NCI-H524 treated with DMSO at 0.1 percent for 48 hours (cell line): ENCODE data around the gene FBXO34.

Experiments
- DNase-seq: peaks from one replicate; lab custom pipeline; 2025; lab: John Stamatoyannopoulos, UW

The FBXO34 gene

DNA sequence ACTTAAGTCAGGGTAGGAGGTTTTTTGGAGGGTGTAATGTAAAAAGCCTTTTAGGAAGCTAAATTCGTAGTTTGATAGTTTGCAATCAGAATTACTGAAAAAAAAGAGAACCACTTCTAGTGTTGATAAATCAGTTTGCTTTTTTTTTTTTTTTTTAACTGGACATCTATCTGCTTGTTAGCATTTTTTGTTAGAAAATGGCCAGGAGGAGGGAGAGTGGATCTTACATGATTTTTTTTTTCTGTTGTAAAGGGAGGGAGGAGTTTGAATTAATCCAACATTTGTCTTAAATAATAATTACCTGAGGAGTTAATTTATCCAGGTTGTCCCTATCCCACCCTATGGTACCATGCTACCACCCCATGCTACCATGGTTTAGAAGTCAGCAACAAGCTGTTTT, 1.2 kb downstream of the FBXO34 start:
- DNase-seq, result no peak

- no peak for DNase-seq
These were observed 1.7 kb downstream of the FBXO34 start for GRCh38 chr14:55272922-55273321.

GRCh38 chr14:55274146-55274545, 2.9 kb downstream of the FBXO34 start:
- no peak for DNase-seq

GRCh38 chr14:55274751-55275150, 3.5 kb downstream of the FBXO34 start:
- DNase-seq, result no peak

DNA sequence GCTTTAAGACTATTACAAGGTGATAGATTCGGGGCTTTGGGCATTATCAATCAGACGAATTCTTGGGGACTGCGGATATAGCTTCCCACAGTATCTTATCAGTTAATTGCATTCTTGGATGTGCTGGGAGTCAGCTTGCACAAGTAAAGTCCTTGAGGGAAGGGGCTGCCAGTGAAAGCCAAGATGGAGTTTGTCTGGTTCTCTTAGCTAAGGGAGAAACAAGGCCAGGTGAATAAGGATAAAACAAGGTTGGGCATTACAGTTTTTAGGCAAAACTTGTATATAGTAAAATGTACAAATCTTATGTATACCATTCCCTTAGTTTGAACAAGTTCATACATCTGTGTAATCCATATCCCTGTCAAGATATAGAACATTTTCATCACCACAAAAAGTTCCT, 5.5 kb downstream of the FBXO34 start:
- DNase-seq, result no peak

GRCh38 chr14:55277972-55278740, 6.9 kb downstream of the FBXO34 start:
- no peak for DNase-seq

DNA sequence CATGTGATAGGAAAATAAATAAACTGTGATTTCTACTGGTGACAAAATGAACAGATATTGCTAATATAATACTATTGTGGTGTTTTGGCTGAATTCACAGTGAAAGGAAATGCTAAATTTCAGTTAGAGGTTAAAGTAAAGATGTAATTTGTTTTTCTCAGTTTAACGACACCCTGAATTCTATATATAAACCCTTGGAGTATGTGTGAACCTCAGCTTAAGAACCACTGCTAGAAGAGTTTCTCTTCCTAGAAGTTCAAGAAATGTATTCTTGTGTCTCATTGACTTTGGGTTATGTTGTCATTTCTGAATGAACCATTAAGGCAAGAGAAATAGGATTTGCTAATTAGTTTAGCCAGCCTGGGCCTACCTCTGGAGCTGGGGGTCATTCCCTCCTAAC, 8.2 kb downstream of the FBXO34 start:
- DNase-seq, result no peak

- DNase-seq, result no peak
These were observed 10.2 kb downstream of the FBXO34 start for GRCh38 chr14:55281316-55281839.

DNA sequence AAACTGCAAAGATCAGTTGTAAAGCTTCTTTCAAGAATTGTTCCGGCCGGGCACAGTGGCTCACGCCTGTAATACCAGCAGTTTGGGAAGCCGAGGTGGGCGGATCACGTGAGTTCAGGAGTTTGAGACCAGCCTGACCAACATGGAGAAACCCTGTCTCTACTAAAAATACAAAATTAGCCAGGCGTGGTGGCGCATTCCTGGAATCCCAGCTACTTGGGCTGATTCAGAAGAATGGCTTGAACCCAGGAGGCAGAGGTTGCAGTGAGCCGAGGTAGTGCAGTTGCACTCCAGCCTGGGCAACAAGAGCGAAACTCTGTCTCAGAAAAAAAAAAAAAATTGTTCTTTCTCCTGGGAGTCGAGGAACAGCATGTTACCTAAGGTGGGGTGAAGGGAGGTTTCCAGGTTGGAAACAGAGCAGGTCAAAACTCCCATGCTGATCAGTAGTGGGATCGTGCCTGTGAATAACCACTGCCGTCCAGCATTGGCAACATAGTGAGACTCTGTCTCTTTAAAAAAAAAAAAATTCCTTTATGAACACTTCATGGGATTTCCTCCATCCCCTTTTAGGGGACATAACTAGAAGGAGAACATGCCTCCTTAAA, 13.9 kb downstream of the FBXO34 start:
- DNase-seq, result no peak

DNA sequence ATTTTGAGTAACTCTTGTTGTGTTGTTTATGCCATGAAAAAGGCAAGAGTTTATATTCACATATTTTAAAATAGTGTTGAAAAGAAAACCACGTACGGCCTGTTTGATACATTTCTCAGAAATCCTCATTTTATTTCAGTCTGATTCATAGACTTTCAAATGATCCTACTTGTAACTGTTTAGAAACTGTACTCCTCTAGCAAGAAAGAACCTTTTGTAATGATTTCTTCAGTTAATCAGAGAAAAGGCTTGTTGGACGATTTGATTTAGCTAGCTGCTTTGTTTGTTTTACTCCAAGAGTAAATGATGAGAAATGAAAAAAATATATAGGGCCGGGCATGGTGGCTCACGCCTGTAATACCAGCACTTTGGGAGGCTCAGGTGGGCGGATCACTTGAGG, 17.2 kb downstream of the FBXO34 start:
- no peak for DNase-seq

- no peak for DNase-seq
These were observed 20.4 kb downstream of the FBXO34 start for GRCh38 chr14:55291480-55292081.

- DNase-seq, result no peak
These were observed 23.4 kb downstream of the FBXO34 start for GRCh38 chr14:55294603-55295002.

DNA sequence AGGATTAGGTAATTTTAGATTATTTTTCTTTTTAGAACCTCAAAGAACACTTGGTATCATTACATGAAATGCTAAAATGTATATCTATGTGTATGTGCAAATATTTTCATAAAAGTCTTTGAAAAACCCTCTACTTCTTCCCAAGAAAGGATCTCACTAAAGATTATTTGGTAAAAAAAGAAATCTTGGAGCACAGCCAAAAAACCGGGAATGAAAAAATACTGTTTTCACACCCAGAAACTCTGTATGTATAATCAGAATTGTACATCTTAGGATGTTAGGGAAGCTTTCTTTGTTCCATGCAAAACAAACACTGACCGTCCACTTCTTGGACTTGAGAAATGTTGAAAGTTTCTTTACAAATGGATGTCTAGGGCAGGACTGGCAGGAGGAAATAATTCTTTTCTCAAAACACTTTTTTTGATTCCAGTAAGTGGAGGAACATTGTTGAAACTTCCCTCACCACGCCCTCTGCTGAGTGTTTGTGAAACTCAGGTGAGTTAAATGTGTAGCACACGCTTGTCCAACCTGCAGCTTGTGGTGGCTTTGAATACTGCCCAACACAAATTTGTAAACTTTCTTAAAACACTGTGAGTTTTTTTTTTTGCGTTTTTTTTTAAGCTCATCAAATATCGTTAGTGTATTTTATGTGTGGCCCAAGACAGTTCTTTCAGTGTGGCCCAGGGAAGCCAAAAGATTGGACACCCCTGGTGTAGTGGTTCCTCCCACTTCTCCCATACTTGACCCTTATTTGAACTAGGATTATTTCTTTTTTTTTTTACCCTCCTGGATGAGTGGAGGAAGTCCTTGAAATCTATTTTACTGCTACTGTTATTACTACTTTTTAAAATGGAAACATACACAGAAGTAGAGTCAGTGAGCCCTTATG, 26.6 kb downstream of the FBXO34 start:
- DNase-seq, result no peak

DNA sequence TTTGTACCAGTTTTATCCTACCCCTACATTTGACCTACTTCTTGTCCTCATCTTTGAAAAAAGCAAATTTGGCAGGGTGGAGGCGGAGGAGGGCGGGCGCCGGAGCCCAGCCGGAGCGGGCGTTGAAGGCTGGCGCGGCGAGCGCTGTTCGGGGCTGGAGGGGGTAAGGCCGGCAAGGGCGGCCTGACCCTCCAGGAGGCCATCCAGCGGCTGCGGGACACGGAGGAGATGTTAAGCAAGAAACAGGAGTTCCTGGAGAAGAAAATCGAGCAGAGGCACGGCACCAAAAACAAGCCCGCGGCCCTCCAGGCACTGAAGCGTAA, 27.2 kb downstream of the FBXO34 start:
- DNase-seq, result no peak

DNA sequence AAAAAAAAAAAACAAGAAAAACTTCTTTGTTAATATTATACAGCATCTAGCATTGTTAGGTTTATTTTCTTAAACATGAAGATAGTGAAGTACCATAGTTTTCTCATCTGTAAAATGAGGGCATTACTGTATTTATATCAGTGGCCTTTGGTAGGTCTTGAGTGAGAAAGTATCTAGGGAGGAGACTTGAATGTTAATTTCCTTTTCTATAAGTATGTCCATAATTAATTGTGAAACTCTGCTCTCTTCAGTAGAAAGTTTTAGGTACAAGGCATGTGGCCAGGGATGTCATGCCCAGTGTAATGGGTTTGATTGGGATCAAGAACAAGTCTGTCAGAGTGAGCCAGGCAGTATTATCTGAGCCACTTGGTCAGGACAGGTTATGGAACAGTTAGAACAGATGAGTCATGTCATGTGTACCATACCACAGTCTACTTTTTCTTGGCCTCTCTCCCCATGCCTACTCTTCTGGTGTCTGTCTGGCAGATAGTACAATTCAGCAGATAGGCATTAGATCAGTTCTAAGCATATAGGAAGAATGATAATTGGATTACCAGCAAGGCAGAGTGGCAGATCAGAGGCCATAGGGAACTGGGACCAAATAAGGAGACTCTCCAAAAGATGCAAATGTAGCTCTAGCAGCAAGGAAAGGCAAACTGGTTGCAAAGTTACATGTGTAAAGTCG, 30.4 kb downstream of the FBXO34 start:
- no peak for DNase-seq

DNA sequence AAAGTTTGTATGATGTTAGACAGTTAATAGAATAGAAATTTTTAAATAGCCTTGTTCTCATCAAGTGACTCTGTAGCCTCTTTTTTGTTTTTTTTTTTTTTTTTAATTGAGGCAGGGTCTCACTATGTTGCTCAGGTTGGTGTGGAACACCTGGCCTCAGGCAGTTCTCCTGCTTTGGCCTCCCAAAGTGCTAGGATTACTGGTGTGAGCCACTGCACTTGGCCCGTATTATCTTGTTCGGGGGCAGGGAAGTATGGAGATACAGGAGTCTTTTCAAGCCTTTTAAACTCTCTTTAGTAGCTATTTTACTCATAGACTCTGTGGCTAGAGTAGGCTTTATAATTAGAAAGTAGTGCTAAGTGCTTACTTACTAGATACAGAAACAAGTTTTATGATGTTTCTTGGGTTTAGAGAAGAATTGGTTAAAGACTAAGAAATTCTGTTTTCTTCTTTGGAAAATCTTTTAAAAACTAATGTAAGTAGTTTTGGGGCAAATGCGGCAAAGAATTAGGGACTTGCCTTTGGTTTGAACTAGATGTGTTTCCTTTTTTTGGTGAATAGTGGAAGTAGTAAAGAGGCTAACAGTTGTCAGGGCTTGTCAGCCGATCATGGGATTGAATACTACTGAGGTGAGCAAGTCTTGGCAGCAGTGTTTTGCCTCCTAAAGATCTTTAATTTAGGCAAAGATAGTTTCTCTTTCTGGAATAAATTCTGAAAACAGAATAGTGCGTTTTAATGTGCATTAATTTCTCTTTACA, 31.3 kb downstream of the FBXO34 start:
- DNase-seq, result no peak

- DNase-seq, result no peak
These were observed 31.9 kb downstream of the FBXO34 start for GRCh38 chr14:55303125-55303499.

DNA sequence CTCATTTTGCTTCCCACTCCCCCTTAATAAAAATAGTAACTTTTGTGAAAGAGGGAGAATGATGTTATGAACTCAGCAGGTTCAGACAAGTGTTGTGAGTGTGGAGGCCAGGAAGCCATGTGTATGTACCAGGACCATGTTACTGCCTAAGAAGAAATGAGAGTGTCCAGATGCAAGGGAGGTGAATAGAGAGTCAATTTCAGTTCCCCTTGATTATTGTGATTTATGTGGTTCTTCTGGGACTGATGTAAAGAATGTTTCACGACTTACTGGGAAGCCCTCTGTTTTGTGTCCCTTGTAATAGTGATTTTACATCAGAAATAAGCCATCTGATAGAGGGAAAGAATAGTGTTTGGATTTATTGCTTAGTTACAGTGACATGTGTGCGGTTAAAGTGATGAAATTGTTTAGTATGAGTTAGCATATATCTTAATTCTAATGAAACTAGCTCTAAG, 32.5 kb downstream of the FBXO34 start:
- no peak for DNase-seq

DNA sequence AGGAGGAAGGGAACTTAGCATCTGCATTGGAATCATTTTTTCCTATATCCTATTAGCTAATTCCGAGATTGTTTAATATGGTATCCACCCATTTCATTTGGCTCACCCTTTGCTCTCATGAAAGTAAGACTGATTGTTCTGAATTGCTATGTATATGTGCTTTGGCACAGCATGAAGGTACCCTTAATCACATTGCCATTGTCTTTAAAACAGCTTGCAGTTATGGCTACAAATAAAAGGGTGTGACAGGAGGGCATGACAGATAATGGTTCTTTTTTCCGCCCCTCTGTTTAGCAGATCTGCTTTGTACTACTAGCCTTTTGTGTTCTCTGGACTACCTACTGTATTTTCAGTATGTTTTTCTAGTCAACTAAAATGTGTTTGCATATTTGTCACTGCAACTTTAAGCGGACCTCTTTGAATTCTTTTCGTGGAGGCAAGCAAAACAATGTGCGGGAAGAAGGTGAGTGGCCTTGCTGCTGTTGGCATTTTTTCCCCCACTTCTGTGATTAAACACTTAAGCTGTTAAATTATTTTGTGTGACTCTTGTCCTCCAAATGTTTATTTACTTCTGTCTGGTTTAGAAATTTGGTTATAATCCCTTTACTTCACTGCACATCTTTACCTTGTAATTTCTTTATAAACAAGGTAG, 35.8 kb downstream of the FBXO34 start:
- no peak for DNase-seq

GRCh38 chr14:55309154-55309553, 37.9 kb downstream of the FBXO34 start:
- no peak for DNase-seq
